Progenitor cell of endocrine pancreas (in vitro differentiated cells): ENCODE results near the gene PMEPA1. TPM values are rescaled to one million over a fixed set of nuclear protein-coding genes. Genes with fewer than 3 reads are reported as not detected.

Experiments
- DNase-seq: peaks from one replicate; pipeline ENCODE4 v3.0.0; 2021; ENCODE audit warnings: low spot score; ENCODE audit not compliant: unreplicated experiment
- H3K27ac Mint-ChIP-seq: 2 replicates; pipeline ENCODE4 v1.8.0; 2021; ENCODE audit warnings: mild to moderate bottlenecking, moderate library complexity, mixed read lengths
- H3K27me3 Mint-ChIP-seq: 2 replicates; pipeline ENCODE4 v1.8.0; 2021; ENCODE audit warnings: mixed read lengths
- H3K36me3 Mint-ChIP-seq: 2 replicates; pipeline ENCODE4 v1.8.0; 2022; ENCODE audit warnings: mixed read lengths; ENCODE audit not compliant: insufficient read depth
- H3K4me1 Mint-ChIP-seq: 2 replicates; pipeline ENCODE4 v1.8.0; 2021; ENCODE audit warnings: low read depth, mixed read lengths
- H3K4me3 Mint-ChIP-seq: 2 replicates; pipeline ENCODE4 v1.8.0; 2021; ENCODE audit warnings: low read depth, mild to moderate bottlenecking, moderate library complexity, mixed read lengths
- H3K9me3 Mint-ChIP-seq: 2 replicates; pipeline ENCODE4 v1.8.0; 2021; ENCODE audit warnings: low read depth, mixed read lengths
- CTCF ChIP-seq: fragments of 200-600 bp; sonication (generic); IDR thresholded peaks from one replicate; pipeline ENCODE4 v1.5.0; 2021; ENCODE audit warnings: antibody characterized with exemption, mild to moderate bottlenecking; ENCODE audit not compliant: unreplicated experiment
- total RNA-seq: library from RNA; stranded (reverse); gene quantifications from 2 replicates; pipeline ENCODE4 v1.2.1, GENCODE V29; 2021

PMEPA1 gene
- total RNA-seq, 1 donor from 2014 or later, result 9.1 TPM

GRCh38 chr20:57660181-57660921 is 49.5 kb downstream of the PMEPA1 start:
- no peaks in the 10 kb centered on the region for H3K27me3 Mint-ChIP-seq
- H3K27ac Mint-ChIP-seq, result no peak overlapping the region
- H3K4me3 Mint-ChIP-seq, result no peak overlapping the region
- DNase-seq, result no peak
- no peak for TF ChIP-seq CTCF
- no peaks in the 10 kb centered on the region for H3K4me1 Mint-ChIP-seq
- H3K9me3 Mint-ChIP-seq, result no peaks in the 10 kb centered on the region
- no peaks in the 10 kb centered on the region for H3K36me3 Mint-ChIP-seq

- Mint-ChIP-seq H3K4me3 (no peak overlapping the region), H3K4me1 (no peaks in the 10 kb centered on the region), H3K36me3 (no peaks in the 10 kb centered on the region), H3K9me3 (no peaks in the 10 kb centered on the region), H3K27ac (no peak overlapping the region), H3K27me3 (no peaks in the 10 kb centered on the region)
- no peak for TF ChIP-seq CTCF
- no peak for DNase-seq
These were observed 50.2 kb downstream of the PMEPA1 start for GRCh38 chr20:57659517-57660180.

- no peak for DNase-seq
- Mint-ChIP-seq H3K36me3 (no peaks in the 10 kb centered on the region), H3K27me3 (no peaks in the 10 kb centered on the region), H3K4me1 (peaks cover 3% of the 10 kb centered on the region), H3K27ac (no peak overlapping the region), H3K9me3 (no peaks in the 10 kb centered on the region), H3K4me3 (no peak overlapping the region)
- TF ChIP-seq CTCF, result no peak
These were observed 50.8 kb downstream of the PMEPA1 start for GRCh38 chr20:57658833-57659516.

- DNase-seq, result no peak
- no peak for TF ChIP-seq CTCF
- no peak overlapping the region for H3K4me3 Mint-ChIP-seq
- H3K27ac Mint-ChIP-seq, result no peak overlapping the region
- no peaks in the 10 kb centered on the region for H3K9me3 Mint-ChIP-seq
- peaks cover 3% of the 10 kb centered on the region for H3K4me1 Mint-ChIP-seq
- H3K36me3 Mint-ChIP-seq, result no peaks in the 10 kb centered on the region
- H3K27me3 Mint-ChIP-seq, result no peaks in the 10 kb centered on the region
These were observed 51.4 kb downstream of the PMEPA1 start for GRCh38 chr20:57658447-57658832.

GRCh38 chr20:57657535-57658446 is 52.0 kb downstream of the PMEPA1 start:
- H3K36me3 Mint-ChIP-seq, result no peaks in the 10 kb centered on the region
- H3K9me3 Mint-ChIP-seq, result no peaks in the 10 kb centered on the region
- peaks cover 3% of the 10 kb centered on the region for H3K4me1 Mint-ChIP-seq
- no peak overlapping the region for H3K4me3 Mint-ChIP-seq
- DNase-seq, result no peak
- H3K27me3 Mint-ChIP-seq, result no peaks in the 10 kb centered on the region
- no peak for TF ChIP-seq CTCF
- no peak overlapping the region for H3K27ac Mint-ChIP-seq
